ENCODE measurements around the gene TRAF3. TPM values are rescaled to one million over a fixed set of nuclear protein-coding genes. Genes with fewer than 3 reads are reported as not detected.

Gene TRAF3
- total RNA-seq, 1 experiment from 2014 or later, result 37.6 TPM

GRCh38 chr14:102923925-102924486, 146.8 kb downstream of the TRAF3 start:
- H3K4me3 ChIP-seq (ENCODE audit: low read depth in 2 of 2, low read length in 2 of 2), result no peak overlapping the region
- ATAC-seq (no peak), DNase-seq (ENCODE audit: low read depth, low spot score) (no peak)
- no TSS peak for BruUV-seq (replicated peaks)
- no peaks in the 10 kb centered on the region for H3K9me3 ChIP-seq (ENCODE audit: control insufficient read depth, insufficient read depth, low read depth, low read length)
- intact Hi-C loops (cut with micrococcal nuclease; ENCODE audit: unreplicated experiment) (no loop called here), in situ Hi-C loops (cut with HindIII; ENCODE audit: low pct_unique_long_range_greater_than_20kb, low sequenced_read_pairs) (no loop called here)
- TF ChIP-seq TCF7L2 (IDR thresholded peaks at IDR 0.05; ENCODE audit: low read depth, low read length) (no peak), REST (IDR thresholded peaks at IDR 0.05; ENCODE audit: insufficient read depth in 1 of 2, low read depth in 2 of 2, low read length in 1 of 2) (no peak), POLR2AphosphoS5 (IDR thresholded peaks at IDR 0.05; ENCODE audit: low read depth, low read length) (no peak), SIN3A (IDR thresholded peaks at IDR 0.05; ENCODE audit: borderline replicate concordance, insufficient read depth, low read depth, low read length) (no peak), CTCF (IDR thresholded peaks at IDR 0.05) (no peak)
- ChIA-PET POLR2A (no interaction called here), CTCF (no interaction called here)
- no peak overlapping the region for H3K27ac ChIP-seq (ENCODE audit: low read length)
- H3K27me3 ChIP-seq (ENCODE audit: control insufficient read depth, insufficient read depth, low read length), result no peaks in the 10 kb centered on the region
- peaks cover 2% of the 10 kb centered on the region; the same call in 1 of the 2 replicates for H3K4me1 ChIP-seq (ENCODE audit: control insufficient read depth, insufficient read depth, low read length)
- no peaks in the 10 kb centered on the region for H3K36me3 ChIP-seq (ENCODE audit: control insufficient read depth, insufficient read depth, low read length)

GRCh38 chr14:102924632-102925588, 147.7 kb downstream of the TRAF3 start:
- intact Hi-C loops (cut with micrococcal nuclease; ENCODE audit: unreplicated experiment) (no loop called here), in situ Hi-C loops (cut with HindIII; ENCODE audit: low pct_unique_long_range_greater_than_20kb, low sequenced_read_pairs) (no loop called here)
- Histone ChIP-seq H3K36me3 (ENCODE audit: control insufficient read depth, insufficient read depth, low read length) (no peaks in the 10 kb centered on the region), H3K4me3 (ENCODE audit: low read depth in 2 of 2, low read length in 2 of 2) (no peak overlapping the region), H3K27ac (ENCODE audit: low read length) (no peak overlapping the region), H3K4me1 (ENCODE audit: control insufficient read depth, insufficient read depth, low read length) (peaks cover 2% of the 10 kb centered on the region; the same call in 1 of the 2 replicates), H3K27me3 (ENCODE audit: control insufficient read depth, insufficient read depth, low read length) (no peaks in the 10 kb centered on the region), H3K9me3 (ENCODE audit: control insufficient read depth, insufficient read depth, low read depth, low read length) (no peaks in the 10 kb centered on the region)
- CTCF ChIA-PET, result interaction anchor here (0.6 kb wide), 1 partner anchor 153 kb away, joined by 4 read pairs; no protein-coding TSS in a partner anchor
- DNase-seq (ENCODE audit: low read depth, low spot score) (no peak), ATAC-seq (no peak)
- POLR2A ChIA-PET, result no interaction called here
- BruUV-seq (replicated peaks), result no TSS peak
- TF ChIP-seq REST (IDR thresholded peaks at IDR 0.05; ENCODE audit: insufficient read depth in 1 of 2, low read depth in 2 of 2, low read length in 1 of 2) (no peak), SIN3A (IDR thresholded peaks at IDR 0.05; ENCODE audit: borderline replicate concordance, insufficient read depth, low read depth, low read length) (no peak), POLR2AphosphoS5 (IDR thresholded peaks at IDR 0.05; ENCODE audit: low read depth, low read length) (no peak), TCF7L2 (IDR thresholded peaks at IDR 0.05; ENCODE audit: low read depth, low read length) (no peak), CTCF (IDR thresholded peaks at IDR 0.05) (no peak; the same call in 1 of the 2 replicates)

Measured in Panc1 (cell line).